Embryonic facial prominence (tissue), 1 donor: ENCODE measurements around the gene LRP1B.
"Not testable (repeated sequence)": the region's sequence is repeated elsewhere in the genome, so short reads cannot be mapped to it uniquely, and the experiment has no call there.

Source experiments
- DNase-seq: peaks from one replicate; pipeline ENCODE4 v3.0.0-alpha.2; 2016; ENCODE audit errors: extremely low spot score

LRP1B gene

GRCh38 chr2:141888987-141889555, 241.7 kb downstream of the LRP1B start:
- no peak for DNase-seq

GRCh38 chr2:141887363-141887762, 243.5 kb downstream of the LRP1B start:
- DNase-seq: no peak

DNA sequence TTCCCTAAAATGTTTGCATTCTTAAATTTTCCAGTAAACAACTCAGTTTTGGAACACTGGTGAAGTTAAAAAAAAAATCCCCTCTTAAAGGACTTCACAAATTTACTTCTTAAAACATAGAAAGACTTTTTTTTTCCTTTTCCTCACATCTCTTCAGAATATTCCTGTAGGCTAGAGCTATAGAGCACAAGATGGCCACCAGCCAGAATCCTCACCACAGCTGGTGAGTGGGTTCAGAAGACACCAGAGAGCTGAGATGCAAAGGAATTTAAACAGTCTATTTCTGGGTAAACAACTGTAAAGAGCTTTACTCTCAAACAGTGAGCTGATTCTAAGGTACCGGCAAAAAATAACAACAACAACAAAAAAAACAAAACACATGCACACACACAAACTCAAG, 252.8 kb downstream of the LRP1B start:
- DNase-seq: no peak

- no peak for DNase-seq
These were observed 258.7 kb downstream of the LRP1B start for GRCh38 chr2:141871913-141872634.

DNA sequence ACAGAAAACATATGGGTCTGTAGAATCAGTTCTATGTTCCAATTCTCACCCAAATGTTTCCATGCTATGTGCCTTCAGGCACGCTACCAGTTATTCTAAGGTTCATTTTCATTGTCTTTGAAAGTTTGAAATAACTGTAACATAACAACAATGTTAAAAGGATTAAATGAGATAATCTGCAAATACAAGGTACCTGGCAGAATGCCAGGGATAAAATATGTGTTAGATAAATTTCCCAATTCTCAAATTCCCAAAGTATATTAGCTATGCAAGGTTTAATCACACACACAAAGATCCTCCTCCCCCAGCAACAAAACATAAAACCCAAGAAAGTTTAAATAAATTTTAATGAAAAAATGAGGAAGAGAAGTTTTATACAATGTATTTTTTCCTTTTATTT, 261.2 kb downstream of the LRP1B start:
- DNase-seq: no peak

GRCh38 chr2:141863964-141864363, 266.9 kb downstream of the LRP1B start:
- DNase-seq: no peak

DNA sequence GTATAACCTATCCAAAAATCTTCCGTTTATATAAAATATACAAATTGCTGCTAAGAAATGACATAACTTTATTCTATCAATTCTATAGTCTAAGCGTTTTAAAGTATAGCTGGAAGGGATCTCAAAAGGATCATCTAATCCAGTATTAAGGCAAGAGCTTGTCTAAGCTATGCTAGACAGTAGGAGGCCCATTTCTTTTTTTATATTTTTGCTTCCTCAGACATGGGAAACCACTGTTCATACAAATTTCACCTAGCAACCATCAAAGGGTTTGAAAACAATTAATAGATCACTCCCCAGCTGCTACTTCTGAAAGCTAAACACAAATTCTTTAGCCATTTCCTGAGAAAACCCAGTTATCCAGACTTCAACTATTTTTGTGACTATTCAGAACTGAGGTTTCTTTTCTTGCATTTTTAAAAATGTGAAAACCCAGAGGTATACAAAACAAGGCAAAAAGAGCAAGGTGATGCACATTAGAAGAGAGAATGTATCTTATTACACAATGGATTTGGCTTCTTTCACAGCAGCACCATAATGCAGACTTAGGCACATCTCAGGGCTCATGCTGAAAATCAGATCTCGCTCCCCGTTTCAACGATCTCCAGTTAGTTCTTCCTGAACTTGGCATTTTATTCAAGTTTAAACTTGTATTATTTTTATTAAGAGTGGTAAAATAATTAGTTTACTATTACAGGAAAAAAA, 274.4 kb downstream of the LRP1B start:
- no peak for DNase-seq

DNA sequence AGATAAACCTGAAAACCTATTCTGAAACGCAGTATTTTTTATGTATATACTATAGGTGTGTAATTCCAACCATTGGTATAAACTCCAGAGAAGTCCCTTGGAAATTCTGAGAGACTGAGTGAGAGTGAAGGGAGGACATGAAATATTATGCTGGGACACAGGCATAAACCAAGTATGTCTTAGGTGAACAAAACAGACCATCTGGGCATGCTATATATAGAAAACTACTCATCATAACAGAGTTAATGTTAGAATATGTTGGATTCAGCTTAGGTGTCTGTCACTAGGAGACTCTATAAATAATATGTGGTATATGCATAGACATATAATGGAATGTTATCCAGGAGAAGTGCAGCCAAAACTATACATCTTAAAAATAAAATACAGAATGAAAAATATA, 282.6 kb downstream of the LRP1B start:
- no peak for DNase-seq

- no peak for DNase-seq
These were observed 286.6 kb downstream of the LRP1B start for GRCh38 chr2:141844231-141844630.

- DNase-seq: no peak
These were observed 295.7 kb downstream of the LRP1B start for GRCh38 chr2:141835103-141835502.

DNA sequence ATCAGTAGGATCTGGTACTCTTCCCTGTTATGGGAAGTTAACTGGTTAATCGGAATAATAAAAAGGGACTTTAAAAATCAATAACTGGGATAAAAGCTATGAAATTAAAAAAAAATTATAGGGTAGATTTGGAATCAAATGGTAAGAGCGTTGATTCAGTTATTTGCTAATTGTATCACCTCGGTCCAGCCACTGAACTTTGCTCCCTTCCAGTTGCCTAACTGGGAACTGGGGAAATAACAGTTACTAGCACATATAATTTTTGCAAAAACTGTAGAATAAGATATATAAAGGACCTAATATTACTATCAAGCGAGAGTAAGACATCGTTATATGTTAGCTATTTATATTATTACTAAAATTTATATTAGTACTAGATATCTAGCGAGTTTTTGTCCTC, 302.1 kb downstream of the LRP1B start:
- no peak for DNase-seq

GRCh38 chr2:141824790-141825189, 306.0 kb downstream of the LRP1B start:
- DNase-seq: no peak

- no peak for DNase-seq
These were observed 309.9 kb downstream of the LRP1B start for GRCh38 chr2:141820893-141821292.

DNA sequence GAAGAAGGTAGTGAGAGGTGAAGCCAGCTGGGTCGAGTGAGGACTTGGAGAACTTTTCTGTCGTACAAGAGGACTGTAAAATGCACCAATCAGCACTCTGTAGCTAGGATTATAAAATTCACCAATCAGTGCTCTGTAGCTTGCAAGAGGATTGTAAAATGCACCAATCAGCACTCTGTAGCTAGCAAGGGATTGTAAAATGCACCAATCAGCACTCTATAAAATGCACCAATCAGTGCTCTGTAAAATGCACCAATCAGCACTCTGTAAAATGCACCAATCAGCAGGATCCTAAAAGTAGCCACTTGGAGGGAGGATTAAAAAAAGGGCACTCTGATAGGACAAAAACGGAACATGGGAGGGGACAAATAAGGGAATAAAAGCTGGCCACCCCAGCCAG, 315.5 kb downstream of the LRP1B start:
- DNase-seq: not testable (repeated sequence)

DNA sequence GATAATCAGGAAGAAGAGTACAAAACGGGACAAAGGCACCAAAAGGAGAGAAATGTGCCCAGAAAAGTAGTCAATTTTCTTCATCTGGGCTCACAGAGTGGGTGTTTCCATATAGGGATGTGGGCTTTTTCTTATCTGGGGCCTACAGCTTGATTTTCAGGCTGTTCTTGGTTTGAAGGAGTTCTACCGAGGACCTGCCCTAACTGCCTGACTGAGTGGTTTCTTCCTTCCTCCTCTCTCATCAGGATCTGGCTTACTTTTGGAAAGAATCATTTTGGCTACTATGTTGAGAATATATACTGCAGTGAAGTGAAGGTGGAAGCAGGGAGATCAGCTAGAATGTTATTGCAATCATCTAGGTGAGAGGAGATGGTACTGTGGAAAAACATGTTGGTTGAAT, 316.7 kb downstream of the LRP1B start:
- DNase-seq: no peak

DNA sequence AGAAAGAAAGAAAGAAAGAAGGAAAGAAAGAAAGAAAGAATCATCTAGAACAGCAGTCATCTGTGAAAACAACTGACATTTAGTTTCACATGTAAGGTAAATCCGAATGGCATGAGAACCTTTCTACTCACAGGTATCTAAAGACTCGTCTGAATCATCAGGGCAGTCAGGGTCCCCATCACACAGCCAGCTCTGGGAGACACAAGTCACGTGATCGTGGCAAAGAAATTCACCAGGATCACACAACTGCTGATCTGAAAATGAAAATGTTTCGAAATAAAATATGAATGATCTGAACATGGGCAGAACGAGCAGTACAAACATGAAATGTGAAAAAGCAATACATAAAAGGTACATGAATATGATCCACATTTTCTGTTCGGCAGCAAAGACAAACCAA, 320.7 kb downstream of the LRP1B start:
- no peak for DNase-seq

DNA sequence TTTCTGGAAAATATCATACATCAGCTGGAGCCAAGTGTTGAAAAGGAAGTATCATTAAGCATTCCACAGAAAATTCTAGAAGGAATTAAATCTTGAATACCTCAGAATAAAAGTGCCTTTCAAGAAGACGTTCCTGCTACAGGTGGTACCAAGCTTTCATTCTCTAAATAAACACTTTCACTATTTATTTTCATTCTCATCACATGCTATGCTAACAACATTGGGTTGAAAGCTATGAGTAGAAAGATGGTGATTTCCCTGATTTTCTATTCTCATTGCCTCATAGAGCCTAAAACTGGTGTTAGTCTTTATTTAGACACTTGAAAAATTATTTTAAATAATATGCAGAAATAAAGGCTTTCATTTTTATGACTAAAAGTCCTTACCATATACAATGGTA, 324.7 kb downstream of the LRP1B start:
- DNase-seq: no peak

GRCh38 chr2:141805302-141805701, 325.5 kb downstream of the LRP1B start:
- no peak for DNase-seq

- no peak for DNase-seq
These were observed 334.4 kb downstream of the LRP1B start for GRCh38 chr2:141796449-141796848.

DNA sequence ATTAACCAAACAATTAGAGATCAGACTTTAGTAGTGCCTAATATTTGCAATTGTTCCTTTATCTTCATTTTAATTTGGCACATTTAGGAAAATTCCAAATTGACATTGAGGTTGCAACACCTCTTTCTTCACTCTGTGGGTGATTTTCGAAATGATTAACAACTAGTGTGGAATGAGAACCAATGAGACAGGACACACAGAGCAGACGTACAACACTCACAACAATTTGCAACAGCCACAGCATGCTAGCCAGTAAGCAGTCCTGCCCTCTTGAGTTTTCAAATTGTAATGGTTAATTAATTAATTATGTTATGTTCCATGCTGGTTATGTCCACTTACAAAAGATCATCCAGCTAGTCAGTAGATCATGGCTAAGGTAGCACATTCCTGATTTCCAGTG, 339.3 kb downstream of the LRP1B start:
- DNase-seq: no peak

DNA sequence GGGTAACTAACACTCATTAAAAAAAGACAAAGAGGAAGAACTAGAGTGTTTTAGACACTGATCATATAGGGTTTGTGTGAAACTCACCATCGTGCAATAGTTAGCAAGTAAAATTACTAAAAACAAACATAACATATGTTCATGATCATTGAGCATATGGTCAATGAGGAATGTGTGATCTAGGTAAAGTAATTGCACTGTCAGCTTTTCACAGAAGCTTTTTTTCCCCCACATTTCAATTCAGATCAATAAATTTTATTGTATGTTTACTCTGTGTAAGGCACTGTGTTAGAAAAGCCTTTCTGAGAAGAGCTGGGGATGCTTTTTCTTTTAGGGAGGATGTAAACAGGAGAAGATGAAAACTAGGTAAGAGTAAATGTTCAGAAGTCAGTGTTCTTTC, 348.2 kb downstream of the LRP1B start:
- no peak for DNase-seq

DNA sequence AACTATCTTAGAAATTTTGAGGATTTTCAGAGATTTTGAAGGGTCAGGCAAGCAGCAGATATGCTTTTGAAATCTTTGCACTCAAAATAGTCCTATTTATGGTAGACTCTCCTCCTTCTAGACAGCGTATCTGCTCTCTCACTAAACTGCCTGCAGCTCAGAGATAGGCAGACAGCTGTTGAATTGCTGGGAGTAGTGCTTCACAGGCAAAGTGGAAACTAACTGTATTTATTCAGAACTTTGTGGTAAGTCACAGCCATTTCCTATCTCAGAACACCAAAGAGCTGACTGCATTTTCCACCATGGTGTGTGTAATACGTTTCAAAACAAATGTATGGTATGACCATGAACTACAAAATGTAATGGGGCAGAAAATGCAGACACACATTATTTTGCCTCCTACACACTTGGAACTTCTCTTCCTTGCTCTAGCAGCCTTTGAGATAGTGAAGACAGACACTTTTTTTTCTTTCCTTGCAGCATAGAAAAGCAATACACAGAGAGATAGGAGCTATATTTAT, 352.4 kb downstream of the LRP1B start:
- DNase-seq: no peak

DNA sequence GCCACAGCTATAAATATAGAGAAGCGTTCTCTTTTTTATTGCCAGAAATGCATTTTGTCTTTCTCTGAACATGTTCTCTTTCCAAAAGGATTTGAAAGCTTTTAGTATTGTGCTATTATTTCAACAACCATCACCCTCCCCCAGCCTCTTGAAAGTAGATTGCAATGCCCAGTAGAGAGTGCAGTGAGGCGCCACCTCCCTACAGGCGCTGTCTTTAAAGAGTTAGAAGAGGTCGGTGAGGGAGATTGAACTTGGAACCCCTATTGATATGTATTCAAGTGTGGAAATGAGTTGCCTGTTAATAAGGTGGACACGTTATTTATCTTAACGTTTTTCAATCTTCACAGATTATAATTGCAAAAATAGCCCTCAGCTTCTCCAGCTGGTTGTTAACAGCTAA, 360.3 kb downstream of the LRP1B start:
- DNase-seq: no peak
